ENCODE results near the gene MRPS14. TPM values are rescaled to one million over a fixed set of nuclear protein-coding genes. Genes with fewer than 3 reads are reported as not detected.

MRPS14 gene
- total RNA-seq, 1 experiment from 2014 or later: 31.6 TPM

DNA sequence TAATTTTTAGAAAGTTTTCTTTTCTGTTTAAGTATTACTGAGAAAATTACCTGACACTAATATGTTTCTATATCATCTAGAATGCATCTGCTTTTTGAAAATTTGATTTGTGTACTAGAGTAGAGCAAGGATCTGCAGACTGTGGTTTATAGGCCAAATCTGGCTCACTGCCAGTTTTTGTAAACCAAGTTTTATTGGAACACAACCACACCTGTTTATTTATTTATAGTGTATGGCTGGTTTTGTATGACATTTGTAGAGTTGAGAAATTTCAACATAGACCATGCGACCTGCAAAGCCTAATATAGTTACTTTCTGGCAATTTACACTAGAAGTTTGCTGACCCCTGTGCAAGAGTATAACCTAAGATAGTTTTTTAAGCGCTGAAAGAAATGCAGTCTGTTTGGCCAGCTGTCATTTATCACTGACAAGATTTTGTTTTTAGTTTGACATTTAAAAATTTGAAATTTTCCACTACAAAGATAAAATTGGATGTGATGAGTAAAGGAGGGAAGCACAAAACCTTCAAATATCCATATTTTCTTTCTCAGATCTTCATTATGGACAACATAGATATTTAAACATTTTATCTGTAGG is 59.6 kb downstream of the MRPS14 start:
- Histone ChIP-seq H3K36me3 (no peaks in the 10 kb centered on the region), H3K27me3 (no peaks in the 10 kb centered on the region), H3K27ac (no peak overlapping the region), H3K4me3 (no peak overlapping the region), H3K9me3 (replicated peaks) (no peaks in the 10 kb centered on the region), H3K4me1 (peaks cover 21% of the 10 kb centered on the region)
- DNase-seq: peak; percentile 21 to 73

Other genes starting within 250 kb of the MRPS14 start
- gene CACYBP, start 23.5 kb downstream of the MRPS14 start, total RNA-seq (2014; rRNA removed; shearing (Covaris generic)): 439 and 441 TPM in 2 replicates
- gene TNN, start 44.4 kb upstream of the MRPS14 start, total RNA-seq (2014; rRNA removed; shearing (Covaris generic)): 0.08 TPM in 1 of 2 replicates, not detected in the other
- gene KIAA0040, start 169.4 kb upstream of the MRPS14 start, total RNA-seq (2014; rRNA removed; shearing (Covaris generic)): 1.7 and 2.1 TPM in 2 replicates